Ascending aorta (tissue), 2 donors: ENCODE data around the gene CAD. TPM values are rescaled to one million over a fixed set of nuclear protein-coding genes. Genes with fewer than 3 reads are reported as not detected.

ENCODE experiments used
- DNase-seq, 2 donors: peaks; one replicate each; pipeline ENCODE4 v3.0.0-alpha.2; 2019; ENCODE audit warnings: low spot score in 2 of 2
- H3K27ac ChIP-seq, 2 donors: fragments of 200-600 bp; sonication (generic); one replicate each; pipeline ENCODE4 v1.5.1; 2016 to 2017; ENCODE audit warnings: mild to moderate bottlenecking in 1 of 2
- H3K27me3 ChIP-seq: fragments of 200-600 bp; sonication (generic); one replicate; pipeline ENCODE4 v1.5.1; 2017
- H3K36me3 ChIP-seq, 2 donors: fragments of 200-600 bp; sonication (generic); one replicate each; pipeline ENCODE4 v1.5.1; 2016
- H3K4me1 ChIP-seq, 2 donors: fragments of 200-600 bp; sonication (generic); one replicate each; pipeline ENCODE4 v1.5.1; 2016 to 2017; ENCODE audit warnings: mild to moderate bottlenecking in 1 of 2
- H3K4me3 ChIP-seq, 2 donors: fragments of 200-600 bp; sonication (generic); one replicate each; pipeline ENCODE4 v1.5.1; 2016 to 2017; ENCODE audit warnings: mild to moderate bottlenecking in 1 of 2
- H3K9me3 ChIP-seq, 2 donors: fragments of 200-600 bp; sonication (generic); one replicate each; pipeline ENCODE4 v1.5.1; 2016
- CTCF ChIP-seq, 3 experiments: fragments of 200-600 bp in 2 of 3; fragments of 450-650 bp in 1 of 3; sonication (generic) in 2 of 3; IDR thresholded peaks; one replicate each; pipeline ENCODE4 v1.5.1; 2016 to 2019; ENCODE audit warnings: antibody characterized with exemption in 3 of 3, mild to moderate bottlenecking in 1 of 3, moderate library complexity in 1 of 3
- intact Hi-C: fragments of 100-400 bp; cut with DNase I; formaldehyde crosslinking; loops from one replicate; pipeline ENCODE4 v1.15.1; 2023
- total RNA-seq: library from RNA; depleted of rRNA; stranded (reverse); fragments of >200 nt; gene quantifications from one replicate; pipeline ENCODE4 v1.1.0, GENCODE V29; 2016

The CAD gene
- total RNA-seq, 1 donor from 2014 or later: 63.4 TPM

GRCh38 chr2:27205206-27205605 lies 12.0 kb upstream of the CAD start:
- Histone ChIP-seq H3K9me3 (no peaks in the 10 kb centered on the region), H3K4me1 (no peaks in the 10 kb centered on the region), H3K27ac (no peak overlapping the region), H3K36me3 (peaks cover 46 to 74% of the 10 kb centered on the region in 2 donors), H3K4me3 (no peak overlapping the region), H3K27me3 (no peaks in the 10 kb centered on the region)
- DNase-seq: no peak
- intact Hi-C loops: no loop called here
- TF ChIP-seq CTCF (IDR thresholded peaks at IDR 0.05): no peak

GRCh38 chr2:27206346-27206745 lies 10.8 kb upstream of the CAD start:
- Histone ChIP-seq H3K4me3 (no peak overlapping the region), H3K9me3 (no peaks in the 10 kb centered on the region), H3K27ac (no peak overlapping the region), H3K4me1 (peaks cover 0 to 5% of the 10 kb centered on the region in 2 donors), H3K27me3 (no peaks in the 10 kb centered on the region), H3K36me3 (peaks cover 43 to 67% of the 10 kb centered on the region in 2 donors)
- no peak for DNase-seq
- intact Hi-C loops: no loop called here
- no peak for TF ChIP-seq CTCF (IDR thresholded peaks at IDR 0.05)

GRCh38 chr2:27208486-27209050 lies 8.6 kb upstream of the CAD start:
- H3K4me3 ChIP-seq: no peak overlapping the region
- H3K27me3 ChIP-seq: no peaks in the 10 kb centered on the region
- H3K36me3 ChIP-seq: peaks cover 32 to 52% of the 10 kb centered on the region in 2 donors
- no peak overlapping the region for H3K27ac ChIP-seq
- H3K4me1 ChIP-seq: peaks cover 6 to 12% of the 10 kb centered on the region in 2 donors
- no peak for DNase-seq
- intact Hi-C loops: no loop called here
- TF ChIP-seq CTCF (IDR thresholded peaks at IDR 0.05): no peak
- no peaks in the 10 kb centered on the region for H3K9me3 ChIP-seq

GRCh38 chr2:27209621-27210401 lies 7.4 kb upstream of the CAD start:
- peaks cover 20 to 43% of the 10 kb centered on the region in 2 donors for H3K36me3 ChIP-seq
- no peak overlapping the region for H3K27ac ChIP-seq
- no peaks in the 10 kb centered on the region for H3K9me3 ChIP-seq
- no peak for TF ChIP-seq CTCF (IDR thresholded peaks at IDR 0.05)
- intact Hi-C loops: loop anchor here (5.0 to 10.0 kb wide), 4 partner anchors 145 to 1535 kb away; partner anchors contain the start of genes DTNB, GTF3C2, MAPRE3 and SLC35F6
- H3K4me3 ChIP-seq: no peak overlapping the region
- H3K4me1 ChIP-seq: peaks cover 6 to 14% of the 10 kb centered on the region in 2 donors
- DNase-seq: no peak
- H3K27me3 ChIP-seq: no peaks in the 10 kb centered on the region

GRCh38 chr2:27211241-27211942 lies 5.8 kb upstream of the CAD start:
- H3K27me3 ChIP-seq: no peaks in the 10 kb centered on the region
- TF ChIP-seq CTCF (IDR thresholded peaks at IDR 0.05): no peak
- H3K4me3 ChIP-seq: peak overlapping the region; percentile 72 to 77
- intact Hi-C loops: loop anchor here (5.0 to 10.0 kb wide), 4 partner anchors 143 to 1537 kb away; partner anchors contain the start of genes DTNB, GTF3C2, MAPRE3 and SLC35F6
- no peaks in the 10 kb centered on the region for H3K9me3 ChIP-seq
- no peak for DNase-seq
- H3K4me1 ChIP-seq: peaks cover 6 to 14% of the 10 kb centered on the region in 2 donors
- peaks cover 8 to 35% of the 10 kb centered on the region in 2 donors for H3K36me3 ChIP-seq
- peak overlapping the region; percentile 94 to 98 for H3K27ac ChIP-seq
